OCI-LY7 (cell line): Measurements from ENCODE around the gene NCAM1. TPM values are rescaled to one million over a fixed set of nuclear protein-coding genes. Genes with fewer than 3 reads are reported as not detected.

ENCODE experiments used
- BruUV-seq: library from RNA; stranded (reverse); fragments of 400-500 nt; replicated peaks from 2 replicates; lab custom pipeline; 2021; lab: Mats Ljungman, UMichigan
- CTCF ChIA-PET: fragments of 300-600 bp; sonication (Branson Sonifier 250); formaldehyde crosslinking; loops from one replicate; lab custom pipeline; 2022; ENCODE audit warnings: antibody characterized with exemption; ENCODE audit not compliant: unreplicated experiment; lab: Charles Lee
- POLR2A ChIA-PET: fragments of 300-600 bp; sonication (Branson Sonifier 250); formaldehyde crosslinking; loops from one replicate; lab custom pipeline; 2022; ENCODE audit warnings: antibody characterized with exemption; lab: Charles Lee
- DNase-seq: peaks from one replicate; pipeline ENCODE4 v3.0.0-alpha.2; 2015; ENCODE audit warnings: low spot score
- H2AFZ ChIP-seq: fragments of 200-600 bp; sonication (generic), shearing (Covaris generic); 2 replicates; pipeline ENCODE4 v1.6.1; 2014; ENCODE audit warnings: mild to moderate bottlenecking, antibody characterized with exemption, low read length, moderate library complexity
- H3K27ac ChIP-seq: fragments of 200-600 bp; sonication (generic); 2 replicates; pipeline ENCODE4 v1.5.1; 2014; ENCODE audit warnings: mixed run types, low read depth, mild to moderate bottlenecking, moderate library complexity, low read length, inconsistent platforms; ENCODE audit not compliant: poor library complexity, severe bottlenecking
- H3K36me3 ChIP-seq: fragments of 200-600 bp; sonication (generic); 2 replicates; pipeline ENCODE4 v1.6.1; 2014; ENCODE audit warnings: mild to moderate bottlenecking, antibody characterized with exemption, low read length, moderate library complexity, mixed read lengths; ENCODE audit not compliant: insufficient read depth
- H3K4me1 ChIP-seq: fragments of 200-600 bp; sonication (generic); 2 replicates; pipeline ENCODE4 v1.5.1; 2014; ENCODE audit warnings: mild to moderate bottlenecking, low read length; ENCODE audit not compliant: insufficient read depth, poor library complexity, severe bottlenecking
- H3K4me2 ChIP-seq: fragments of 200-600 bp; sonication (generic); 2 replicates; pipeline ENCODE4 v1.6.1; 2014; ENCODE audit warnings: mild to moderate bottlenecking, low read length
- H3K4me3 ChIP-seq: fragments of 200-600 bp; sonication (generic); 2 replicates; pipeline ENCODE4 v1.5.1; 2014; ENCODE audit warnings: mild to moderate bottlenecking, low read depth, low read length; ENCODE audit not compliant: poor library complexity, severe bottlenecking
- H3K79me2 ChIP-seq: fragments of 200-600 bp; sonication (generic); 2 replicates; pipeline ENCODE4 v1.6.1; 2016; ENCODE audit warnings: low read depth, mild to moderate bottlenecking, low read length, moderate library complexity, mixed read lengths; ENCODE audit not compliant: insufficient read depth
- H3K9me2 ChIP-seq: fragments of 200-600 bp; sonication (generic); 2 replicates; pipeline ENCODE4 v1.6.1; 2016; ENCODE audit warnings: mild to moderate bottlenecking, low read length, mixed read lengths; ENCODE audit not compliant: insufficient read depth
- H3K9me3 ChIP-seq: fragments of 200-600 bp; sonication (generic); 2 replicates; pipeline ENCODE4 v1.6.1; 2014; ENCODE audit warnings: mild to moderate bottlenecking, mixed run types, low read length, mixed read lengths
- H4K20me1 ChIP-seq: fragments of 200-600 bp; sonication (generic); 2 replicates; pipeline ENCODE4 v1.6.1; 2014; ENCODE audit warnings: mild to moderate bottlenecking, antibody characterized with exemption, low read length, moderate library complexity, mixed read lengths; ENCODE audit not compliant: insufficient read depth
- EZH2phosphoT487 ChIP-seq: fragments of 200-600 bp; sonication (generic); IDR thresholded peaks from 2 replicates; pipeline ENCODE4 v1.6.1; 2018; ENCODE audit warnings: low read depth, borderline replicate concordance, mild to moderate bottlenecking, mixed run types, antibody characterized with exemption, low read length, moderate library complexity, mixed read lengths
- intact Hi-C: fragments of 100-400 bp; cut with micrococcal nuclease; formaldehyde crosslinking; loops from one replicate; pipeline ENCODE4 v1.10.0; 2022; ENCODE audit not compliant: unreplicated experiment
- total RNA-seq, 2 experiments: library from RNA; depleted of rRNA in 1 of 2; stranded (reverse); fragments of >200 nt in 1 of 2; shearing (Covaris generic) in 1 of 2; gene quantifications; 2 replicates each; pipeline ENCODE4 v1.2.3, GENCODE V29; 2014 to 2022
- TF ChIP-seq, protein P1 (sequence below): fragments of 200-600 bp; sonication (generic); conservative IDR thresholded peaks from 2 replicates; pipeline ENCODE4 v1.5.1; 2014; ENCODE audit warnings: mild to moderate bottlenecking, antibody characterized with exemption, low read length, moderate library complexity, mixed read lengths

The NCAM1 gene
- total RNA-seq, 2 experiments from 2014 or later = not detected

DNA sequence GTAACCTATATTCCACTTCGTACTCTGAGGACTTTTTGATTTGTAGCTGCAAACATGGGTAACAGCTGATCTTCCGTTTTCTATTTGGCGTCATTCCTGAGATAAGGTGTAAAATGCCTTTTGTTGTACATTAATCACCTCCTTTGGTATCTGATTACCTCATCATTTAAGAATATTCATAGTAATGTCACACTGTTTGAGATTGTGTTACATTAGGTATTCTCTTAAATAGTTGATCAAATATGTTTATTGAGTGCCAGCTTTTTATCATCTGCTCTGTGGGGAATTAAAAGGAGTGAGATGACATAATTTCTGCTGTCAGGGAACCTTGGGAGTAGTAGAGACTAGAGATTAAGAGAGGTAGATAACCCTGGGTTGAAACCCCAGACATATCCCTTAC lies 5.9 kb downstream of the NCAM1 start:
- no peak for DNase-seq
- no peak overlapping the region for H3K27ac ChIP-seq
- no peaks in the 10 kb centered on the region for H3K79me2 ChIP-seq
- ChIA-PET POLR2A (no interaction called here), CTCF (no interaction called here)
- BruUV-seq = no TSS peak
- no peak for TF ChIP-seq EZH2phosphoT487
- TF ChIP-seq, protein P1, sequence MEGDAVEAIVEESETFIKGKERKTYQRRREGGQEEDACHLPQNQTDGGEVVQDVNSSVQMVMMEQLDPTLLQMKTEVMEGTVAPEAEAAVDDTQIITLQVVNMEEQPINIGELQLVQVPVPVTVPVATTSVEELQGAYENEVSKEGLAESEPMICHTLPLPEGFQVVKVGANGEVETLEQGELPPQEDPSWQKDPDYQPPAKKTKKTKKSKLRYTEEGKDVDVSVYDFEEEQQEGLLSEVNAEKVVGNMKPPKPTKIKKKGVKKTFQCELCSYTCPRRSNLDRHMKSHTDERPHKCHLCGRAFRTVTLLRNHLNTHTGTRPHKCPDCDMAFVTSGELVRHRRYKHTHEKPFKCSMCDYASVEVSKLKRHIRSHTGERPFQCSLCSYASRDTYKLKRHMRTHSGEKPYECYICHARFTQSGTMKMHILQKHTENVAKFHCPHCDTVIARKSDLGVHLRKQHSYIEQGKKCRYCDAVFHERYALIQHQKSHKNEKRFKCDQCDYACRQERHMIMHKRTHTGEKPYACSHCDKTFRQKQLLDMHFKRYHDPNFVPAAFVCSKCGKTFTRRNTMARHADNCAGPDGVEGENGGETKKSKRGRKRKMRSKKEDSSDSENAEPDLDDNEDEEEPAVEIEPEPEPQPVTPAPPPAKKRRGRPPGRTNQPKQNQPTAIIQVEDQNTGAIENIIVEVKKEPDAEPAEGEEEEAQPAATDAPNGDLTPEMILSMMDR = no peak
- H4K20me1 ChIP-seq = no peaks in the 10 kb centered on the region
- H3K9me3 ChIP-seq = no peaks in the 10 kb centered on the region
- intact Hi-C loops = no loop called here
- no peaks in the 10 kb centered on the region for H3K36me3 ChIP-seq
- no peak overlapping the region for H2AFZ ChIP-seq
- no peak overlapping the region for H3K4me2 ChIP-seq
- no peaks in the 10 kb centered on the region for H3K4me1 ChIP-seq
- no peaks in the 10 kb centered on the region for H3K9me2 ChIP-seq
- no peak overlapping the region for H3K4me3 ChIP-seq

DNA sequence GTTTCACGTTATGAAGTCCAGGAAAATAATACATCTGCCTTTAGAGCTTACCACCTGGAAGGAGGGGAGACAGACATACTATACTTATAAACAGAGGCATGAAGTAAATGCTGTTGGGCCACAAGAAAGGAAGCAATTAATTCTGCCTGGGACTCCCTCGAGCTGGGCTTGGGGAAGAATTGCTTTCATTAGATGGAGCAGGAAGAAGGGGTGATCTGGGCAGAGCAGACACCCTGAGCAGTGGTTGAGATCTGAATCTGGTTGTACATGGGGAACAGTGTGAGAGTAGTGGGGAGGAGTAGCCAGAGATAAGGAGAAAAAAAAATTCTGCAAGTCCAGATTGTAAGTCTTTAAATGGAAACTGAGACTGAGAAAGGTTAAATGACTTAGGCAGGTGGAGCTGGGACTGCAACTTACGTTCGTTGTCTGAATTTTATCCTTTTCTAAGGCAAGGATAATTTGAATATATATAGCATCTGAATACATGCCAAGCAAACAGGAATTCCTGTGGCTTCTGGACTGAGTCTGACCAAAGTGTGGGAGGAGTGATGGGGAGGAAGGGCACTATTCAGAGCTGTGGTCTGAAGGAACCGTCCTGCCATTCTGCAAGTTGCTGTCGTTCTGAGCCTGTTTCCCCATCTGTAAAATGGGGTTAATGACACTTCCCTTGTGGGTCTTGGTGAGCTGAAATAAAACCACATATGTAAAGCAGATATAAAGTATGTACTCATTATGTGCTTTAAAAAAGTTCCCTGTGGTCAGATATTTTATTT lies 7.9 kb downstream of the NCAM1 start:
- Histone ChIP-seq H3K4me1 (no peaks in the 10 kb centered on the region), H3K27ac (no peak overlapping the region), H3K9me2 (no peaks in the 10 kb centered on the region), H4K20me1 (no peaks in the 10 kb centered on the region), H2AFZ (no peak overlapping the region), H3K79me2 (no peaks in the 10 kb centered on the region), H3K4me2 (no peak overlapping the region), H3K9me3 (no peaks in the 10 kb centered on the region), H3K36me3 (no peaks in the 10 kb centered on the region), H3K4me3 (no peak overlapping the region)
- POLR2A ChIA-PET = no interaction called here
- no TSS peak for BruUV-seq
- TF ChIP-seq EZH2phosphoT487 = no peak
- TF ChIP-seq, protein P1 = no peak
- intact Hi-C loops = no loop called here
- no peak for DNase-seq
- CTCF ChIA-PET = no interaction called here

DNA sequence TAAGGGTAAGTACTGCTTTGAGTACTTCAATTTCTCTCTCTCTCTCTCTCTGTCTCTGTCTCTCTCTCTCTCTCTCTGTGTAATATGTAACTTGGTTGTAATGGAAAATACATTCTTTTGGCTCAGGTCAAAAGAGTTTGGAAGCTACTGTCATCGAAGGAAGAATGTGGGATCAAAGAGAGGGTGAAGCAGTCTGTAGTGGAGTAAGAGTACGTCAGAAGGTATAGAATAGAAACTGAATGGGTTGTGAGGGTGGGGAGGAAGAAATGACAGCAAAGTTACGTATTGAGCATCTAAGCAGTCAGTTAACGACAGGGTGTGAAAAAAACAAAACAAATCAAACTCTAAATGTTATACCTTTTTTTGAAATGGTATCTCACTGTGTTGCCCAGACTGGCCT lies 10.0 kb downstream of the NCAM1 start:
- Histone ChIP-seq H3K9me3 (no peaks in the 10 kb centered on the region), H3K79me2 (no peaks in the 10 kb centered on the region), H3K4me3 (no peak overlapping the region), H3K9me2 (no peaks in the 10 kb centered on the region), H3K4me2 (no peak overlapping the region), H2AFZ (no peak overlapping the region), H3K27ac (no peak overlapping the region), H3K4me1 (no peaks in the 10 kb centered on the region), H4K20me1 (no peaks in the 10 kb centered on the region), H3K36me3 (no peaks in the 10 kb centered on the region)
- POLR2A ChIA-PET = no interaction called here
- CTCF ChIA-PET = no interaction called here
- TF ChIP-seq, protein P1 = no peak
- no peak for TF ChIP-seq EZH2phosphoT487
- intact Hi-C loops = no loop called here
- no peak for DNase-seq
- BruUV-seq = no TSS peak
